HG03520 (cell line): ENCODE data around the gene CYP2C9.

ENCODE experiments used
- ATAC-seq: cut with Tn5 transposase; IDR thresholded peaks from one replicate; pipeline ENCODE4 v1.9.1; 2021; ENCODE audit warnings: mild to moderate bottlenecking, moderate library complexity; ENCODE audit not compliant: unreplicated experiment

The CYP2C9 gene

GRCh38 chr10:95035332-95036295 is 97.2 kb downstream of the CYP2C9 start:
- no peak for ATAC-seq

GRCh38 chr10:95039281-95039680 is 100.8 kb downstream of the CYP2C9 start:
- ATAC-seq: no peak
